ENCODE results near the gene XPC. TPM values are rescaled to one million over a fixed set of nuclear protein-coding genes. Genes with fewer than 3 reads are reported as not detected.
"Not testable (repeated sequence)": the region's sequence is repeated elsewhere in the genome, so short reads cannot be mapped to it uniquely, and the experiment has no call there.

XPC gene
- total RNA-seq, 1 donor from 2014 or later = 23.6 TPM

DNA sequence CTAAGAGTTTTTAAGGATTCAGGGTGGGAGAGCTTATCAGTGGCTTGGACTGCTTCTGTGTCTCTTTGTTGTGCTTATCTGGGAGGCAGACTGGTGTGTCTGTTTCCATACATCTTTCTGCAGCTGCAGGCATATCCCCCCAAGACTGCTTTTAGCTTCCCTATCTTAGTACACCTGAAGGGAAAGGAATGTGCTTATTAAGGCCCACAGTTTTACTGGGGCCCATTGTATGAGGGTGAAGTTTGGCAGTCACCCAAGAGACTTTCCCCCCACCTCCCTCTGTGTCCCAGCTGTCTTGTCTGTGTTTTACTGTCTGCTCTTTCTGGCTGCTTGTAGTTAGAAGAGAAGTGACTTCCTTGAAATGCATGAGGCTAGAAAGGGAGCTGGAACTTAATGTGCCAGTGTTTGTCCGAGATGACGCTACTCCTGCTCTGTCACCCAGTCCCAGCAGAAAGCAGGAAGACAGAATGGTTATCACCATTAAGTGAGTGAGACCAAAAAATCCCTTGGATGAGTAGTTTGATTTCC, 57.4 kb downstream of the XPC start:
- not testable (repeated sequence) for DNase-seq (ENCODE audit: low spot score)

- DNase-seq (ENCODE audit: low spot score) = no peak
Measured at GRCh38 chr3:14120111-14120920, 58.1 kb downstream of the XPC start.

DNA sequence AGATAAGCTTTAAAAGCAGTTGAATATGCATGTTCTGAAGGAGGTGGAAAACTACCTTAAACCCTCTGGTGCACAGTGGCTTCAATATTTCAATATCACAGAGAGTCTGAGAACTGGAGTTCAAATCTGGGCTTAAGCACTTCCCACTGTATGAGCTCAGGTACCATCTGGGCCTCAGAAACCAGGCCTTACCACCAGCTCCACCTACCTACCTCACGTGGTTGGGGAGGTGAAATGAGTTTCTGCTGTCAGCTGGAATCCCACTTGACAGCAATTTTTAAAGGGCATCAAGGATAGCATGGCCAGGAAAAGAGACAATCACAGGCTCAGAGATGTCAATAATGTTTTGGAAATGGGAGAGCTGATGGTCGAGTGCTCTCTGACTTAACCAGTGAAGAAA, 58.8 kb downstream of the XPC start:
- DNase-seq (ENCODE audit: low spot score) = no peak

GRCh38 chr3:14118400-14119381, 59.7 kb downstream of the XPC start:
- peak; percentile 48 for DNase-seq (ENCODE audit: low spot score)

- DNase-seq (ENCODE audit: low spot score) = no peak
Measured at GRCh38 chr3:14117468-14118399, 60.7 kb downstream of the XPC start.

DNA sequence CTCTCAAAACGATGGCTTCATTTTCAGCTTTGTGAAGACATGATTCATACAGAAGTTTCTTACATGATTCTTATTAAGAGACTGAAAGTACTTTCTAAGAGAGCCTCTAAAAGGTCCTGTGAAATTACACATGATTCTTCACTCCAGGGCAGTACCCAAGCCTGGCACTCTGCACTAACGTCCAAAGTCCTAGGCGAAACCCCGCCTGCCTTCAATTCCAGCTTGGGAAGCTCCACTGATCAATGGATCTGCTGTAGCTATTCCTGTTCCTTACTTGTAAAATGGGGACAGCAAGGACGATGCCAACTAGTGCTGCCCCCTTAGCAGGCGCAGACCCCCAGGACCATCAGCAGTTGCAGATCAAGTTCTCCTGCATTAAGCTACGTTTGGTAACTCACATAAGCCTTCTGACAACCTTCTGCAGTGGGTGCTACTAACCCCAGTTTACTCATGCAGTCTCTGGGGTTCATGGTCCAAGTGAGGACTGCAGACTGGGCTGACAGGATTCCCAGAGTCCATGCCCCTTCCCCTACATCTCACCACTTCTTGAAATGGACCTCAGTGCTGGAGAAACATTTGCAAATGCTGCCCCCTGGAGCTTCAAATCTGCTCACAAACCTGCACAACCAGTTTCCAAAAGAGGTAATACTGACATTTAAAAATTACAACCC, 64.3 kb downstream of the XPC start:
- DNase-seq (ENCODE audit: low spot score) = peak; percentile 21

DNA sequence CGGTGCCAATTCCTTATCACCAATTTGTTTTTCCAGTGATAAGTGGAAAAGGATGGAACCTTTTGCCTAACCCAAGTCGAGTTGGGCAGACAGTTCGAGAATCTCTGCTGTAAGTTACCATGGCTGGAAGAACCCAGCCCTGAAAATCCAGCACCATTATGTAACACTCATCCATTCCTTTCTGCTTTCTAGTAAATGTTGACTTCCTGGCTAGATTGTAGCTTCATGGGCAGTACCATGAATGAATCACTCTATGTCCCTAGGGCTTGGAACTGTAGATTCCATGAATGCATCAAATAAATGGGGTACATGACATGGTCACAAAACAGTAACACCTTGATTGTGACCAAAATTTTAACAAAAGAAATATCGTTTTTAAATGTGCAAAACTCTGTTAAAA, 67.7 kb downstream of the XPC start:
- no peak for DNase-seq (ENCODE audit: low spot score)

GRCh38 chr3:14109821-14110220, 68.6 kb downstream of the XPC start:
- not testable (repeated sequence) for DNase-seq (ENCODE audit: low spot score)

DNA sequence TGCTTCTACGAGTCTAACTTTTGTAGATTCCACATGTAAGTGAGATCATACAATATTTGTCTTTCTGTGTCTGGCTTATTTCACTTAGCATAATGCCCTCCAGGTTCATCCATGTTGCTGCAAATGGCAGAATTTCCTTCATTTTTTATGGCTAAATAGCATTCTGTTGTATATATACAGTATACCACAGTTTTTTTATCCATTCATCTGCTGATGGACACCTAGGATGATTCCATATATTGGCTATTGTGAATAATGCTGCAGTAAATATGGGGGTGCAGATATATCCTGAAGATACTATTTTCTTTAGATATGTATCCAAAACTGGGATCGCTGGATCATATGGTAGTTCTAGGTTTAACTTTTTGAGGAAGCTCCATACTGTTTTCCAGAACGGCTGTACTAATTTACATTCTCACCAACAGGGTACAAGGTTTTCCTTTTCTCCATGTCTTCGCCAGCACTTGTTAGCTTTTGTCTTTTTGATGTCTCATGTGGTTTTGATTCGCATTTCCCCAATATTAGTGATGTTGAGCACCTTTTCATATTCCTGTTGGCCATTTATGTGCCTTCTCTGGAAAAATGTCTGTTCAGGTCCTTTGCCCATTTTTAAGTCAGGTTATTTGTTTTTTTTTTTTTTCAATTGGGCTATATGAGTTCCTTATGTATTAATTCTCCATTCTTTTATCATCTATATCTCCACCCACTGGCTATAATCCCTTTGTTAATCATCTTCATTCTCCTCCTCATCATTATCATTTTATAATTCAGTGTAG, 80.6 kb downstream of the XPC start:
- DNase-seq (ENCODE audit: low spot score) = no peak

- no peak for DNase-seq (ENCODE audit: low spot score)
Measured at GRCh38 chr3:14096742-14097141, 81.7 kb downstream of the XPC start.

Other genes starting within 250 kb of the XPC start
- gene CHCHD4, start 53.7 kb downstream of the XPC start, total RNA-seq (ENCODE audit: insufficient read depth, low replicate concordance) = 14.2 TPM
- gene TMEM43, start 53.5 kb downstream of the XPC start, total RNA-seq (ENCODE audit: insufficient read depth, low replicate concordance) = 74.6 TPM
- gene LSM3, start 216 bp upstream of the XPC start, total RNA-seq (ENCODE audit: insufficient read depth, low replicate concordance) = 19.5 TPM
- gene SLC6A6, start 224.0 kb upstream of the XPC start, total RNA-seq (ENCODE audit: insufficient read depth, low replicate concordance) = 19.3 TPM